ENCODE measurements around the gene RAP1GDS1. TPM values are rescaled to one million over a fixed set of nuclear protein-coding genes. Genes with fewer than 3 reads are reported as not detected.

Gene RAP1GDS1
- total and polyA plus RNA-seq, 2 of the 13 experiments (the other 11 are each of a cell fraction or from before 2014, with no cell fraction given), result 19.3 to 42.5 TPM

DNA sequence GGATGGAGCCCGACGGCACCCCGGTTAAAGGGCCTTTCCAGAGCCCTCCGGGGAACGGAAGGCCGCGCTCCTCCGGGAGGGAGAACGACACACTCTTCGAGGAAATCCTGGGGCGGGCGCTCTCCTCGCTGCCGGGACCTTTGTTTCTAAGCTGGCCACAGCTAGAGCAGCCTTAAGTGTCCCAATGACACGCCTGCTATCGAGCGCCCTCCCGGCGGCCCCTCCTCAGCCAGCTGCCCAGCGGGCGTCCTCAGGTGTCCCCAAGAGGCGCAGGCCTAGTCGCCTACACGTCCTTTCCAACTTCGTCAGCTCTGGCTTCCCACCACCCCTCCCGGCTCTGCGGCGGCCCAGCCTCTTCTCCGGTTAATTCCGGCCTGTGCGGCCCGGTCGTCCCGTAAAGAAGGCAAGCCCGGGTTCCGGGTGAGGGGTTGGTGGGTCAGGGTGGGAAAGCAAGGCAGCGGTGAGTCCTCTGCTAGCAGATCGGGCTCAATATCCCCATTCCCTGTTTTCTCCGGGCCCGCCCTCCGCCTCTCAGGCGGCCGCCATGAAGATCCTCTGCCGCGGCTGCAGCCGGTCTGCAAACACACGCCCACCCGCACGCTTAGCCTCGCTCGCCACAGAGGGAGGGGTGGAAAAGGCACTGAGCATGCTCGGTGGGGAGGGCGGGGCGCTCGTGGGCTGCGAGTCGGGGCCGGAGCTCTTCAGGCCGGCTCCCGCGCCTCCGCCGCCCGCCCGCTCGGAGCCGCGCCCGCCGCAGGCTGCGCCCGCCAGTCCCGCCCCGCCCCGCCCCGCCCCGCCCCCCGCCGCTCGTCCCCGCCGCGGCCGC, at the start of gene RAP1GDS1 (continued):
- TF ChIP-seq CBX2 (IDR thresholded peaks at IDR 0.05; ENCODE audit: low read depth, low read length) (no peak), CBX2 (CRISPR knock-in tag; IDR thresholded peaks at IDR 0.05; ENCODE audit: low read depth) (peak; percentile 58; the same call in 1 of the 2 replicates), MIER3 (CRISPR knock-in tag; IDR thresholded peaks at IDR 0.05; ENCODE audit: borderline replicate concordance) (0 out of 2 replicates have a peak, but pooled peaks have one; percentile 23), MAFG (CRISPR knock-in tag; IDR thresholded peaks at IDR 0.05) (no peak), ZNF660 (CRISPR knock-in tag; IDR thresholded peaks at IDR 0.05; ENCODE audit: borderline replicate concordance, low read depth) (no peak), ZFP90 (CRISPR knock-in tag; IDR thresholded peaks at IDR 0.05; ENCODE audit: borderline replicate concordance) (peak; percentile 89), KAT2B (IDR thresholded peaks at IDR 0.05; ENCODE audit: borderline replicate concordance, low read depth, low read length) (no peak), DNMT3B (CRISPR knock-in tag; conservative IDR thresholded peaks at IDR 0.05) (peak; percentile 51; the same call in 1 of the 2 replicates), ZNF713 (CRISPR knock-in tag; IDR thresholded peaks at IDR 0.05) (no peak), AKAP8 (CRISPR knock-in tag; IDR thresholded peaks at IDR 0.05) (no peak), PRDM10 (CRISPR knock-in tag; IDR thresholded peaks at IDR 0.05; ENCODE audit: low read depth) (no peak), ZNF549 (CRISPR knock-in tag; IDR thresholded peaks at IDR 0.05) (no peak), ZNF343 (CRISPR knock-in tag; IDR thresholded peaks at IDR 0.05) (0 out of 2 replicates have a peak, but pooled peaks have one; percentile 34), SKI (IDR thresholded peaks at IDR 0.05; ENCODE audit: partially characterized antibody) (no peak), HNRNPLL (IDR thresholded peaks at IDR 0.05; ENCODE audit: low read depth, low read length, poor library complexity, severe bottlenecking) (peak; percentile 68), KDM4B (CRISPR knock-in tag; IDR thresholded peaks at IDR 0.05) (no peak; the same call in 1 of the 2 replicates), SNRNP70 (IDR thresholded peaks at IDR 0.05; ENCODE audit: low read depth, low read length) (no peak), PTBP1 (IDR thresholded peaks at IDR 0.05; ENCODE audit: low read depth, low read length, poor library complexity, severe bottlenecking) (peak; percentile 65)
- TF ChIP-seq, protein P1, sequence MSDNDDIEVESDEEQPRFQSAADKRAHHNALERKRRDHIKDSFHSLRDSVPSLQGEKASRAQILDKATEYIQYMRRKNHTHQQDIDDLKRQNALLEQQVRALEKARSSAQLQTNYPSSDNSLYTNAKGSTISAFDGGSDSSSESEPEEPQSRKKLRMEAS (IDR thresholded peaks at IDR 0.05), result peak; percentile 80
- TF ChIP-seq, protein P2, sequence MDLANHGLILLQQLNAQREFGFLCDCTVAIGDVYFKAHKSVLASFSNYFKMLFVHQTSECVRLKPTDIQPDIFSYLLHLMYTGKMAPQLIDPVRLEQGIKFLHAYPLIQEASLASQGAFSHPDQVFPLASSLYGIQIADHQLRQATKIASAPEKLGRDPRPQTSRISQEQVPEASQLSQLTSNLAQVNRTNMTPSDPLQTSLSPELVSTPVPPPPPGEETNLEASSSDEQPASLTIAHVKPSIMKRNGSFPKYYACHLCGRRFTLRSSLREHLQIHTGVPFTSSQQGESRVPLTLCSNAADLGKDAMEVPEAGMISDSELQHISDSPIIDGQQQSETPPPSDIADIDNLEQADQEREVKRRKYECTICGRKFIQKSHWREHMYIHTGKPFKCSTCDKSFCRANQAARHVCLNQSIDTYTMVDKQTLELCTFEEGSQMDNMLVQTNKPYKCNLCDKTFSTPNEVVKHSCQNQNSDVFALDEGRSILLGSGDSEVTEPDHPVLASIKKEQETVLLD (CRISPR knock-in tag; IDR thresholded peaks at IDR 0.05; ENCODE audit: low read depth), result no peak; the same call in 1 of the 2 replicates
- TF ChIP-seq, protein P3, sequence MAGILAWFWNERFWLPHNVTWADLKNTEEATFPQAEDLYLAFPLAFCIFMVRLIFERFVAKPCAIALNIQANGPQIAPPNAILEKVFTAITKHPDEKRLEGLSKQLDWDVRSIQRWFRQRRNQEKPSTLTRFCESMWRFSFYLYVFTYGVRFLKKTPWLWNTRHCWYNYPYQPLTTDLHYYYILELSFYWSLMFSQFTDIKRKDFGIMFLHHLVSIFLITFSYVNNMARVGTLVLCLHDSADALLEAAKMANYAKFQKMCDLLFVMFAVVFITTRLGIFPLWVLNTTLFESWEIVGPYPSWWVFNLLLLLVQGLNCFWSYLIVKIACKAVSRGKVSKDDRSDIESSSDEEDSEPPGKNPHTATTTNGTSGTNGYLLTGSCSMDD (CRISPR knock-in tag; IDR thresholded peaks at IDR 0.05), result no peak

Data from HepG2 (cell line).